Retinal pigment epithelial cell (primary cell): ENCODE data around the gene SLC38A6.

ENCODE experiments used
- DNase-seq: peaks from one replicate; pipeline ENCODE4 v3.0.0-alpha.2; 2010; ENCODE audit warnings: low read depth
- H3K4me3 ChIP-seq: 2 replicates; pipeline ENCODE4 v1.5.1; 2011; ENCODE audit warnings: mild to moderate bottlenecking, low read length, control low read depth, moderate library complexity
- CTCF ChIP-seq: conservative IDR thresholded peaks from 2 replicates; pipeline ENCODE4 v1.5.1; 2011; ENCODE audit warnings: low read depth, low read length, control low read depth, inconsistent platforms

The SLC38A6 gene

GRCh38 chr14:60980811-60981632 lies at the start of gene SLC38A6, which contains the start of gene TRMT5:
TSS of gene SLC38A6 (plus strand) at chr14:60981245. CDS start at chr14:60981278, 33 bp downstream.
TSS of gene TRMT5 (minus strand) at chr14:60981079. CDS start at chr14:60980973, 106 bp downstream.
- H3K4me3 ChIP-seq, result peak within 1 kb of the TSS; percentile 89
- TF ChIP-seq CTCF, result no peak
- peak; percentile 85 for DNase-seq

- no peak overlapping the region for H3K4me3 ChIP-seq
- no peak for TF ChIP-seq CTCF
- DNase-seq, result no peak
These were observed 47.0 kb upstream of the SLC38A6 start for GRCh38 chr14:60933920-60934655.

- TF ChIP-seq CTCF, result no peak
- no peak overlapping the region for H3K4me3 ChIP-seq
- no peak for DNase-seq
These were observed 45.7 kb upstream of the SLC38A6 start for GRCh38 chr14:60935319-60935718.

GRCh38 chr14:60943637-60944032 lies 37.4 kb upstream of the SLC38A6 start:
- H3K4me3 ChIP-seq, result no peak overlapping the region
- no peak for DNase-seq
- TF ChIP-seq CTCF, result no peak

- TF ChIP-seq CTCF, result no peak
- DNase-seq, result no peak
These were observed 36.8 kb upstream of the SLC38A6 start for GRCh38 chr14:60944204-60944603.

GRCh38 chr14:60945984-60946383 lies 35.1 kb upstream of the SLC38A6 start:
- no peak for TF ChIP-seq CTCF

More at GRCh38 chr14:60944204-60944603, 36.8 kb upstream of the SLC38A6 start:
- H3K4me3 ChIP-seq, result no peak overlapping the region

More at GRCh38 chr14:60945984-60946383, 35.1 kb upstream of the SLC38A6 start:
- no peak overlapping the region for H3K4me3 ChIP-seq
- DNase-seq, result no peak
